Measurements from ENCODE around the gene C1orf159. TPM values are rescaled to one million over a fixed set of nuclear protein-coding genes. Genes with fewer than 3 reads are reported as not detected.
"Not testable (repeated sequence)": the region's sequence is repeated elsewhere in the genome, so short reads cannot be mapped to it uniquely, and the experiment has no call there.

Gene C1orf159
- polyA plus RNA-seq, 1 donor from 2014 or later: 31.5 TPM

GRCh38 chr1:1096136-1096535, 19.8 kb downstream of the C1orf159 start:
- H3K4me3 ChIP-seq (ENCODE audit: low read length); H4K20me1 ChIP-seq (ENCODE audit: insufficient read depth); H3K9me2 ChIP-seq (ENCODE audit: insufficient read depth, low read length); H3K9ac ChIP-seq (ENCODE audit: low read length); H3K27ac ChIP-seq (ENCODE audit: low read length); H3K9me3 ChIP-seq (ENCODE audit: low read length); H3K36me3 ChIP-seq (ENCODE audit: insufficient read depth, low read length); H3K4me2 ChIP-seq (ENCODE audit: low read length); H3F3A ChIP-seq (ENCODE audit: insufficient read depth, low read length, poor library complexity, severe bottlenecking); H3K79me2 ChIP-seq (replicated peaks; ENCODE audit: insufficient read depth, low read length); H2AFZ ChIP-seq (ENCODE audit: low read depth, low read length); H3K27me3 ChIP-seq (ENCODE audit: insufficient read depth, low read depth, low read length): not testable (repeated sequence)

GRCh38 chr1:1094981-1095380, 20.9 kb downstream of the C1orf159 start:
- Histone ChIP-seq H3F3A (ENCODE audit: insufficient read depth, low read length, poor library complexity, severe bottlenecking) (no peaks in the 10 kb centered on the region), H3K27ac (ENCODE audit: low read length) (no peak overlapping the region), H3K9me3 (ENCODE audit: low read length) (no peaks in the 10 kb centered on the region), H2AFZ (ENCODE audit: low read depth, low read length) (no peak overlapping the region), H4K20me1 (ENCODE audit: insufficient read depth) (no peaks in the 10 kb centered on the region), H3K9me2 (ENCODE audit: insufficient read depth, low read length) (no peaks in the 10 kb centered on the region), H3K27me3 (ENCODE audit: insufficient read depth, low read depth, low read length) (no peaks in the 10 kb centered on the region), H3K4me2 (ENCODE audit: low read length) (no peak overlapping the region), H3K79me2 (replicated peaks; ENCODE audit: insufficient read depth, low read length) (no peaks in the 10 kb centered on the region), H3K36me3 (ENCODE audit: insufficient read depth, low read length) (no peaks in the 10 kb centered on the region), H3K4me3 (ENCODE audit: low read length) (no peak overlapping the region), H3K9ac (ENCODE audit: low read length) (no peak overlapping the region)
- no peak for TF ChIP-seq REST (IDR thresholded peaks at IDR 0.05; ENCODE audit: borderline replicate concordance)
- TF ChIP-seq MXI1 (conservative IDR thresholded peaks at IDR 0.05; ENCODE audit: poor library complexity, severe bottlenecking): no peak
- TF ChIP-seq TAF1 (IDR thresholded peaks at IDR 0.05; ENCODE audit: low read depth): no peak
- no peak for TF ChIP-seq POLR2AphosphoS5 (IDR thresholded peaks at IDR 0.05)
- TF ChIP-seq RAD21 (conservative IDR thresholded peaks at IDR 0.05): no peak
- no peak for TF ChIP-seq EZH2 (IDR thresholded peaks at IDR 0.05; ENCODE audit: borderline replicate concordance, insufficient read depth, low read length, poor library complexity, severe bottlenecking)
- TF ChIP-seq SMC3 (conservative IDR thresholded peaks at IDR 0.05; ENCODE audit: poor library complexity): no peak
- no peak for TF ChIP-seq EP300 (conservative IDR thresholded peaks at IDR 0.05; ENCODE audit: poor library complexity, severe bottlenecking)
- TF ChIP-seq CTCF (IDR thresholded peaks at IDR 0.05; ENCODE audit: poor library complexity, severe bottlenecking): no peak

GRCh38 chr1:1093610-1093943, 22.3 kb downstream of the C1orf159 start:
- no peaks in the 10 kb centered on the region for H3K9me3 ChIP-seq (ENCODE audit: low read length)
- no peak overlapping the region for H3K4me3 ChIP-seq (ENCODE audit: low read length)
- H3F3A ChIP-seq (ENCODE audit: insufficient read depth, low read length, poor library complexity, severe bottlenecking): no peaks in the 10 kb centered on the region
- TF ChIP-seq RAD21 (conservative IDR thresholded peaks at IDR 0.05): no peak
- no peaks in the 10 kb centered on the region for H4K20me1 ChIP-seq (ENCODE audit: insufficient read depth)
- no peak overlapping the region for H3K4me2 ChIP-seq (ENCODE audit: low read length)
- H3K27me3 ChIP-seq (ENCODE audit: insufficient read depth, low read depth, low read length): no peaks in the 10 kb centered on the region
- H3K9me2 ChIP-seq (ENCODE audit: insufficient read depth, low read length): no peaks in the 10 kb centered on the region
- no peak overlapping the region for H2AFZ ChIP-seq (ENCODE audit: low read depth, low read length)
- no peaks in the 10 kb centered on the region for H3K79me2 ChIP-seq (replicated peaks; ENCODE audit: insufficient read depth, low read length)
- no peak overlapping the region for H3K27ac ChIP-seq (ENCODE audit: low read length)
- H3K36me3 ChIP-seq (ENCODE audit: insufficient read depth, low read length): no peaks in the 10 kb centered on the region
- no peak overlapping the region for H3K9ac ChIP-seq (ENCODE audit: low read length)

All from neural cell (in vitro differentiated cells).